ENCODE data around the gene TSKU.
"Not testable (repeated sequence)": the region's sequence is repeated elsewhere in the genome, so short reads cannot be mapped to it uniquely, and the experiment has no call there.

The TSKU gene

GRCh38 chr11:76801736-76802135 lies 18.6 kb downstream of the TSKU start:
- DNase-seq (ENCODE audit: low read depth in 2 of 2) = no peak

DNA sequence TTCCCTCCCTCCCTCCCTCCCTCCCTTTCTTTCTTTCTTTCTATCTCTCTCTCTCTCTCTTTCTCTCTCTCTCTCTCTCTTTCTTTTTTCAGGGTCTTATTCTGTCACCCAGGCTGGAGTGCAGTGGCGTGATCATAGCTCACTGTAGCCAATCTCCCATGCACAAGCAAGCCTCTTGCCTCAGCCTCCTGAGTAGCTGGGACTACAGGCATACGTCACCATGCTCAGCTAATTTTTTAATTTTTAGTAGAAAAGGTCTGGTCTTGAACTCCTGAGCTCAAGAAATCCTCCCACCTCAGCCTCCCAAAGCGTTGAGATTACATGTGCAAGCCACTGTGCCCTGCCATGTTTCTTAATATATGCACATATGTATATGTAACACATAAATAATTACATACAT lies 19.0 kb downstream of the TSKU start:
- no peak for DNase-seq (ENCODE audit: low read depth in 2 of 2)

- DNase-seq (ENCODE audit: low read depth in 2 of 2) = no peak
Measured at GRCh38 chr11:76802621-76803020, 19.5 kb downstream of the TSKU start.

GRCh38 chr11:76803023-76803422 lies 19.9 kb downstream of the TSKU start:
- no peak for DNase-seq (ENCODE audit: low read depth in 2 of 2)

- DNase-seq (ENCODE audit: low read depth in 2 of 2) = peak; percentile 22 to 43
Measured at GRCh38 chr11:76803811-76804600, 20.9 kb downstream of the TSKU start.

DNA sequence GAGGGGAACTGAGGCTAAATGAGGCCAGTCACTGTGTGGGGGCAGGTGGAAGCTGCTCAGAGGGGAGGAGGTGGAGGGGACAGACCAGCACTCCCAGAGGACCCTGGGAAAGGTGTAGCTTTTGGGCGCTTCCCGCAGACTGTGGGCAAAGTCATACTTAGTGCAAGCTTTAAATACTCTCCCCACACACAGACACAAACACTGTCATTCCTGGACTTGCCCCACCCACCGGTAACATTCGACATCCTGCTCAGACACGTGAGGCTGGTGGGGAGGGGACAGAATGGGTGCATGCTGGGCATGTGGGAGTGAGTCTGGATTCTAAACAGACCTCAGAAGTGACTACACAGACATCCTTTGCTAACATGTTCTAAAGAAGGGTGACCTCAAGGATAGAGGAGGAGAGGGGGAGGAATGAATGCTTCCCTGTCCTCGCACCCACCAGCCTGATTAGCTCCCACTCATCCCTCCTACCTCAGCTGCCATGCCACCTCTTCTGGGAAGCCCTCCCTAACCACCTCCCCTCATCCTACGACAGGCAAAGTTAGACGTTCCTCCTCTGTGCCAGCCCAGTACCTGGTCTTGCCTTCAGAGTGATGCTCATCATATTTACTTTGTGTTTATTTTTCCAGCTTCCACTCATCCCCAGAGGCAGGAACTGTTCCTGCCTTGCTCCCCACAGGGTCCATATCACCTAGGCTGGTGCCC lies 22.2 kb downstream of the TSKU start:
- no peak for DNase-seq (ENCODE audit: low read depth in 2 of 2)

GRCh38 chr11:76806131-76806530 lies 23.0 kb downstream of the TSKU start:
- DNase-seq (ENCODE audit: low read depth in 2 of 2) = no peak

GRCh38 chr11:76806608-76807205 lies 23.6 kb downstream of the TSKU start:
- DNase-seq (ENCODE audit: low read depth in 2 of 2) = no peak

GRCh38 chr11:76807206-76807875 lies 24.2 kb downstream of the TSKU start:
- DNase-seq (ENCODE audit: low read depth in 2 of 2) = peak; percentile 27 to 39

GRCh38 chr11:76808171-76808570 lies 25.0 kb downstream of the TSKU start:
- DNase-seq (ENCODE audit: low read depth in 2 of 2) = no peak

DNA sequence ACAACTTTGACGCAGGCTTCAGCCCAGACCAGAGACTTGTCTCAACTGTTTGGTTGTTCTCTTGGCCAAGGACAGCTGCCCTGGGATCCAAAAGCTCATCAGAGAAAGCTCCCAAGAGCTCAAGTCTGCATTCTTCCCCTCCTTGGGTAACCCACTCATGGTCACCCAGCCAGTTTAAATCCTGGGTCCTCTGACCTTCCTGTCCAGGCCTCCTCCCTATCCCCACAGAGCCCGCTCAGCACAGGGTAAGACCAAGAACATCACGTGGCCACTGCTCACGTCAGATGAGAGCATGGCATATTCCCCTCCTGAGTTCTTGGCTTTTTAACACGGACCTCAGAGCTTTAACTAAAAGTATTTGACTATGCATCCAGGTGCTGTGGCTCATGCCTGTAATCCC lies 25.8 kb downstream of the TSKU start:
- DNase-seq (ENCODE audit: low read depth in 2 of 2) = no peak

DNA sequence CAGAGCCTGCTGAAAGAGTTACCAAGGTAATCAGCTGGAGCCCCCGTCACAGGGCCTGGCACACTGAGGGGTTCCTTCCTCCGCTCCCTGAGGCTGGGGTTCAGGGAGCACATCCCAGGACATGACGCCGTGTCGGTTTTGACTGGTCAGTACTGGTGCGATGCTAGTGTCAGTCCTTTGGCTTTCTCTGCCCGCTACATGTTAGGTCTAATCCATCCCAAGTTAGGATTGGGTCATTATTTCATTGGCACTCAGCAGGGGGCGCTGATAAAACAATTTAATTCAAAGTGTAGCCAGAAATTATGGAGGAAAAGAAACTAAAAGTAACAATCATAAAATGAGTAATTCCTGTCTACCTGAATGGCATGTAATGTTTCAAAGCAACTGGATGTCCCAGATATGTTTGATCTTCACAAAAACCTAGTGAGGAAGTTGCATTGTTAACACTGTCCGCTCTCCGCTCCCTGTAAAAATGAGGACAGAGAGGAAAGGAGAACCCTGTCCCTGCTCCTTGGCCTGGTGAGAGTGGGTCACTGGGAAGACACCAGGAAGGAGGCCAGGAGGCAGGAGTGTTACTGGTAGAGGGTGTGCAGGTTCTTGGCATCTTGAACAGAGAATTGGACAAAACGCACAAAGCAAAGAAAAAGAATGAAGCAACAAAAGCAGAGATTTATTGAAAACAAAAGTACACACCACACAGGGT lies 27.1 kb downstream of the TSKU start:
- DNase-seq (ENCODE audit: low read depth in 2 of 2) = no peak

GRCh38 chr11:76811259-76811658 lies 28.1 kb downstream of the TSKU start:
- DNase-seq (ENCODE audit: low read depth in 2 of 2) = no peak

- no peak for DNase-seq (ENCODE audit: low read depth in 2 of 2)
Measured at GRCh38 chr11:76814414-76814813, 31.3 kb downstream of the TSKU start.

DNA sequence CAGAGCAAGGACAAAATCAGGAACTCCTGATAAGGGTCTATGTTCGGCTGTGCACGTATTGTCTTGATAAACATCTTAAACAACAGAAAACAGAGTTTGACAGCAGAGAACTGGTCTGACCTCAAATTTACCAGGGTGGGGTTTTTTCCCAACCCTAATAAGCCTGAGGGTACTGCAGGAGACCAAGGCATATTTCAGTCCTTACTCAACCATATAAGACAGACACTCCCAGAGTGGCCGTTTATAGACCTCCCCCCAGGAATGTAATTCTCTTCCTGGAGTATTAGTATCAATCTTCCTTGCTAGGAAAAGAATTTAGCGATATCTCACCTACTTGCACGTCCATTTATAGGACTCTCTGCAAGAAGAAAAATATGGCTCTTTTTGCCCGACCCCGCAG lies 32.5 kb downstream of the TSKU start:
- DNase-seq (ENCODE audit: low read depth in 2 of 2) = not testable (repeated sequence)

DNA sequence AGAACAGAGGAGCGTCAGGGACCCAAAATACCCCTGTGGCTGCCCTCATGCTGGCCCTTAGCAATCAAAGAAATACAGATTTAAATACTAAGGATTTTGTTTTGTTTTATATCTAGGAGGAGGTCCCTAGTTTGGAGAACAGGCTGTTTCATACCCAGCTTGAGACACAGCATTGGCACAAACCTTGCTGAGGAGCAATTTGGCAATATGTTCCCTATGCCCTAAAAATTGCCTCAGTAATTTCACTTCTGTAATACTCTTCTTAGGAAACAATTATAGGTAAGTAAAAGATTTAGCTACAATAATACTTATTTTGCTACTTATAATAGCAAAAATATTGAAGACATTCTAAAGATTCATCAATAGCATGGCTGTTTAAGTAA lies 37.0 kb downstream of the TSKU start:
- no peak for DNase-seq (ENCODE audit: low read depth in 2 of 2)

- DNase-seq (ENCODE audit: low read depth in 2 of 2) = not testable (repeated sequence)
Measured at GRCh38 chr11:76821396-76821795, 38.2 kb downstream of the TSKU start.

DNA sequence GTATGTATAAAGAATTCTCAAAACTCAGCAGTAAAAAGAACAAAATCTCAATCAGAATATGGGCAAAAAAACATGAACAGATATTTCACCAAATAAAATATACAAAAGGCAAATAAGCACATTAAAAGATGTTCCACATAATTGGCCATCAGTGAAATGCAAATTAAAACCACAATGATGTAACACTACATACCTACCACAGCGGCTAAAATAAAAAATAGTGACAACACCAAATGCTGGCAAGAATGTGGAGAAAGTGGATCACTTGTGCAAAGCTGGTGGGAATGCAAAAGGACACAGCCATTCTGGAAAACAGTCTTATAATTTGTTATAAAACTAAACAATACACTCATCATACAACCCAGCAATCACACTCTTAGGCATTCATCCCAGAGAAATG lies 39.2 kb downstream of the TSKU start:
- no peak for DNase-seq (ENCODE audit: low read depth in 2 of 2)

GRCh38 chr11:76823481-76824028 lies 40.4 kb downstream of the TSKU start:
- DNase-seq (ENCODE audit: low read depth in 2 of 2) = no peak

GRCh38 chr11:76824083-76824939 lies 41.2 kb downstream of the TSKU start:
- no peak for DNase-seq (ENCODE audit: low read depth in 2 of 2)

Measured in activated CD8-positive, alpha-beta memory T cell treated with anti-CD3 and anti-CD28 coated beads for 4 hours (primary cell).